ENCODE measurements around the gene NPAS2.

Gene NPAS2, protein sequence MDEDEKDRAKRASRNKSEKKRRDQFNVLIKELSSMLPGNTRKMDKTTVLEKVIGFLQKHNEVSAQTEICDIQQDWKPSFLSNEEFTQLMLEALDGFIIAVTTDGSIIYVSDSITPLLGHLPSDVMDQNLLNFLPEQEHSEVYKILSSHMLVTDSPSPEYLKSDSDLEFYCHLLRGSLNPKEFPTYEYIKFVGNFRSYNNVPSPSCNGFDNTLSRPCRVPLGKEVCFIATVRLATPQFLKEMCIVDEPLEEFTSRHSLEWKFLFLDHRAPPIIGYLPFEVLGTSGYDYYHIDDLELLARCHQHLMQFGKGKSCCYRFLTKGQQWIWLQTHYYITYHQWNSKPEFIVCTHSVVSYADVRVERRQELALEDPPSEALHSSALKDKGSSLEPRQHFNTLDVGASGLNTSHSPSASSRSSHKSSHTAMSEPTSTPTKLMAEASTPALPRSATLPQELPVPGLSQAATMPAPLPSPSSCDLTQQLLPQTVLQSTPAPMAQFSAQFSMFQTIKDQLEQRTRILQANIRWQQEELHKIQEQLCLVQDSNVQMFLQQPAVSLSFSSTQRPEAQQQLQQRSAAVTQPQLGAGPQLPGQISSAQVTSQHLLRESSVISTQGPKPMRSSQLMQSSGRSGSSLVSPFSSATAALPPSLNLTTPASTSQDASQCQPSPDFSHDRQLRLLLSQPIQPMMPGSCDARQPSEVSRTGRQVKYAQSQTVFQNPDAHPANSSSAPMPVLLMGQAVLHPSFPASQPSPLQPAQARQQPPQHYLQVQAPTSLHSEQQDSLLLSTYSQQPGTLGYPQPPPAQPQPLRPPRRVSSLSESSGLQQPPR

DNA sequence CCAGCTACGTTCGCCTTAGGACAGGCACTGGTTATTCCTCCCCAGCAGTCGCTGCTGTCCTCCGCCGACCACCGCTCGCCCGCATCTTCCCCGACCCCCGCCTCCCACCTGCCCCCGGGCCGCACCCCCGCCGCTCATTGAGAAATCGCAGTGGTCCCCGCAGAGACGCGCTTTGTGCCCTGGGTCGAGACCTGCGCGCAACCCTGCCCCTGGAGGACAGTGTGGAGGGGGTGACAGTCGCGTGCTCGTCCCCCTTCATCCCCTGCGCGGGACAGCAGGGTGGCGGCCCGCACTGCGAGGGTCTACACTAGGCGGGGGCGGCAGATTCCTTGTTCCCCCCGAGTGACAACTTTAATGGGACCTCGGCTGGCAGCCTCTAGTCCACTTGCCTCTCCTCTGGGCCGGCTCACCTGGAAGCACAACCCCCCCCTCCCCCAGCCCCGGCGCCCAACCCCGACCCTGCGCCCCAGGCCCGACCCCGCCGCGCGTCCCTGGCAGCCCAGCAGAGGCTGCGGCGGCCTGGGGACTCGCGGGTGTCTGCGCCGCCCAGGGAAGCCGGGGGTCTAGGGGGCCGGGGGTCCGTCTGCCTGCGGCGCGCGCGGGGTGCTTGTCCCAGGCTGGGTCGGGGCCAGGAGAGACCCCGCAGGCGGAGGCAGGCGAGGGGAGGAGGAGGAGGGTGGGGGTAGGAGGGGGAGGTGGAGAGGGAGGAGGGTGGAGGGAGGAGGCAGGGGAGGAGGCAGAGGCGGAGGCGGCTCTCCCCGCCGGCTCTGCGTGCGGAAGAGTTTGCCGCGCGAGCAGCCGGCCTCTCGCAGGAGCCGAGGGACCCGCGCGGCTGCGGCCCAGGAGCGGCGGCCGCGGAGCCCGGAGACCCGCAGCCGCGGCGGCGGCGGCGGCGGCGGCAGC lies at the start of gene NPAS2:
Gene NPAS2 (plus strand): TSS at position 770 of the 903 bp plus-strand sequence. CDS start 84,616 bp downstream, outside the sequence.
- peak; percentile 7 to 9 for DNase-seq

- no peak for DNase-seq
Measured at GRCh38 chr2:100771125-100771524, 48.8 kb upstream of the NPAS2 start.

DNA sequence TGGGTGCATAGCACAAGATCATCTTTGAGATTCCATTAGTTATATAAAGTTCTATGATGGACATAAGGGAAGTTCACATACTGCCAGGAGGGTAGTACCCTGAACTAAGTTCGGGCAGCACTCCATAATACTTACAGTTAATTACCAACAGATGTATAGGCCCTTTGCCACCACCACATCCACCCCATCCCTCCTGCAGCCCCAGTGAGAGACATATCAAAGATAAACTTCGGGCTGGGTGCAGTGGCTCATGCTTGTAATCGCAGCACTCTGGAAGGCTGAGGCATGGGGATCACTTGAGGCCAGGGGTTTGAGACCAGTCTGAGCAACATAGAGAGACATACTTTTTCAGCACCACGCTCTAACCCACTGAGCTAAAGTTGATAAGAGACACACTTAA lies 46.4 kb upstream of the NPAS2 start:
- no peak for DNase-seq

GRCh38 chr2:100776445-100776844 lies 43.5 kb upstream of the NPAS2 start:
- DNase-seq: no peak

GRCh38 chr2:100778637-100779450 lies 41.1 kb upstream of the NPAS2 start:
- DNase-seq: no peak

GRCh38 chr2:100779908-100780202 lies 40.1 kb upstream of the NPAS2 start:
- DNase-seq: no peak

- no peak for DNase-seq
Measured at GRCh38 chr2:100780203-100781008, 39.5 kb upstream of the NPAS2 start.

- DNase-seq: no peak
Measured at GRCh38 chr2:100781009-100781325, 39.0 kb upstream of the NPAS2 start.

GRCh38 chr2:100781523-100782379 lies 38.2 kb upstream of the NPAS2 start:
- no peak for DNase-seq

- no peak for DNase-seq
Measured at GRCh38 chr2:100782380-100782878, 37.5 kb upstream of the NPAS2 start.

GRCh38 chr2:100783987-100784386 lies 36.0 kb upstream of the NPAS2 start:
- DNase-seq: no peak

DNA sequence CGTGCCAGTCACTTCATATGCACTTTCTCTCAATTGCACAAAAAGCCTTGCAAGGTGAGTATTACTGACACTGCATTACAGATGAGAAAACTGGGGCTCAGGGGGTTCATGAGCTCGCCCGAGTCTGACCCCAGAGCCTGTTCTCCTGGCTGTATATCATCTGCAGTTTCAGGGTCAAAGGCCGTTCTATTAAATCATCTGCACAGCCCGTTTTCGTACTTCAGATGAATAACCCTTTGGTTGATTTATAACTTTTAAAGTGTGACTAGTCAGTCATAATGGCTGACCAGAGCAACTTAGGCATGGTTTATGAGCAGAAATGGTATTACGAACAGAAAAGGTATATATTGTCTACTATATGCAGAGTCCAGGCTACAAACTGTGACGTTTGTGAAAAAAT lies 35.3 kb upstream of the NPAS2 start:
- no peak for DNase-seq

GRCh38 chr2:100785626-100786296 lies 34.2 kb upstream of the NPAS2 start:
- no peak for DNase-seq

- DNase-seq: no peak
Measured at GRCh38 chr2:100786297-100786658, 33.7 kb upstream of the NPAS2 start.

DNA sequence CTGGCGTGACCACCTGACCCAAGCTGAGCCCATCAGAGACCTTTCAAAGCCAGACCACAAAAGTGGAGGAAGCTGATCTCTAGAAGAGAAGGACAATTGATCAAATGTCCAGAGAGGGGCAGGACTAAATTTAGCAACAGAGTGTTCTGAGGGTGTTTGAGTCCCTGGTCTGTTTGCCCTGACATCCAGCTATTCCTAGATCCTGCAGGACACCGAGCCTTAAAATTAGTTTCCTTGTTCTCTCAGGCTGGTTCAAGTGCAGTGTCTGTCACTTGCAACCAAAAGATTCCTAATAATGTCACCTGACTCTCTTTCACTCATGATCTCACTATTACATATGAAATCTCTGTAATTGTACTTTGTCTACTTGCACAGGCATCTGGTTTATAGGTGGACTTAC lies 33.0 kb upstream of the NPAS2 start:
- no peak for DNase-seq

GRCh38 chr2:100789361-100789760 lies 30.6 kb upstream of the NPAS2 start:
- DNase-seq: no peak

DNA sequence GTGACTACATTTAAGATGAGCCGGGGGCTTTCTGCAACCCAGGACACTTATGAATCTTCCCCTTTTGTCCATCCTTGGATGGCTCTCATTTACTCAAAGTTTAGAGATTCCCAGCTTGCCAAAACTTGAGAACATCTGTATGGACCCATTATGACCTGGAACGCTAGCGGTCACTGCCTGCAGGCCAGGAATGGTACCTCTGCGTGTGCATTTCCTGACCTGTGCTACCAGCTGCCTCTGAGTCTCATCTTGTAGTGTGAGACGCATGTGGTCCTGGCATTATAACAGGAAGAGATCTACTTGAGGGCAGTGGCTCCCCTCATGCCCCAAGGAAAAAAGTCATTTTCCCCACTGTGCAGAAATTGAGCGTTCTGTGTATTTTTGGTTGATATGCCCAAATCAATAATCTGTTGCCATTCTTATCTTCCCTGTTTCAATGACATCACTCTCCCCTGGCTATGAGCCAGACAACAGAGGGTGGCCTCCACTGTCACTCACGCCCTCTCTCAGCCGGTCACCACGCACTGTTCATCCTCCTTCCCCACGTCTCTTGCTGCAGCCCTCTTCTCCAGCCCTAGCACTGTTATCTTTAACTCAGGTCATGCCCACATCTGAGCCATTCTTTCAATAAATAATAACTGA lies 28.5 kb upstream of the NPAS2 start:
- no peak for DNase-seq

DNA sequence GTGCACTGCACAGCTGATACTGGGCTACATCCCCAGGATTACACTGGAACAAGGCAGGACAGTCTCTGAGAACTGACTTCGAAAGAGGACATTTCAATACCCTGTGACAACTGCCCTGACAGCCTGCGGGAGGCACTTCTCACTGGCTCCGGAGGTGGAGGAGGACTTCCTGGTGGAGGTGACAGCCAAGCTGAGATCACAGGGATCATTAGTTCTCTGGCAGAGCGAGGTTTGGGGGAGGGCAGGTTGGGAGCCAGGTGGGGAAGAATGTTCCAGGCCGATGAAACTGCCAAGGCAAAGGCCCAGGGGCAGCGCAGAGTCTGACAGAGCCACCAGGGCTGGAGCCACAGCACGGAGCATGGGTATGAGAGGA lies 28.0 kb upstream of the NPAS2 start:
- DNase-seq: no peak

GRCh38 chr2:100793220-100793619 lies 26.7 kb upstream of the NPAS2 start:
- no peak for DNase-seq
